Upper lobe of left lung (tissue), 6 donors: Measurements from ENCODE around the gene FBLN1. TPM values are rescaled to one million over a fixed set of nuclear protein-coding genes. Genes with fewer than 3 reads are reported as not detected.

Experiments used
- ATAC-seq, 2 donors: fragments of 200-7000 bp; cut with Tn5 transposase; one replicate each; pipeline ENCODE4 v1.9.1; 2022; ENCODE audit warnings: mild to moderate bottlenecking in 2 of 2, moderate library complexity in 2 of 2; ENCODE audit not compliant: low FRiP score in 2 of 2
- DNase-seq, 2 donors: peaks; one replicate each; pipeline ENCODE4 v3.0.0-alpha.2; 2019 to 2020
- H3K27ac ChIP-seq, 4 donors: fragments of 200-600 bp; sonication (generic); one replicate each; pipeline ENCODE4 v1.5.1; 2016 to 2019
- H3K27me3 ChIP-seq, 4 donors: fragments of 200-600 bp; sonication (generic); one replicate each; pipeline ENCODE4 v1.5.1; 2017 to 2019
- H3K36me3 ChIP-seq, 4 donors: fragments of 200-600 bp; sonication (generic); one replicate each; pipeline ENCODE4 v1.5.1; 2016 to 2019
- H3K4me1 ChIP-seq, 4 donors: fragments of 200-600 bp; sonication (generic); one replicate each; pipeline ENCODE4 v1.5.1; 2018 to 2019
- H3K4me3 ChIP-seq, 4 donors: fragments of 200-600 bp; sonication (generic); one replicate each; pipeline ENCODE4 v1.5.1; 2017 to 2019; ENCODE audit warnings: mild to moderate bottlenecking in 2 of 4, moderate library complexity in 1 of 4
- H3K9me3 ChIP-seq, 4 donors: fragments of 200-600 bp; sonication (generic); one replicate each; pipeline ENCODE4 v1.5.1; 2018 to 2019
- EP300 ChIP-seq, 4 donors: sonication (generic); formaldehyde crosslinking; IDR thresholded peaks; one replicate each; pipeline ENCODE4 v1.5.1; 2017; ENCODE audit warnings: antibody characterized with exemption in 4 of 4, control low read depth in 2 of 4
- POLR2A ChIP-seq, 4 donors: fragments of 450-650 bp; IDR thresholded peaks; one replicate each; pipeline ENCODE4 v1.5.1; 2016 to 2017; ENCODE audit warnings: antibody characterized with exemption in 4 of 4, mild to moderate bottlenecking in 2 of 4
- POLR2AphosphoS5 ChIP-seq, 2 donors: sonication (generic); formaldehyde crosslinking; IDR thresholded peaks; one replicate each; pipeline ENCODE4 v1.5.1; 2017; ENCODE audit warnings: antibody characterized with exemption in 2 of 2
- WGBS, 2 donors: methylation state at CpG; one replicate each; pipeline ENCODE4 v1.1.5; 2017 to 2018; 5-methylcytosine and 5-hydroxymethylcytosine counted together
- total RNA-seq, 6 donors: library from RNA; depleted of rRNA in 4 of 6; stranded (reverse); fragments of >200 nt in 4 of 6; gene quantifications; one replicate each; pipeline versions ENCODE4 v1.1.0 to v1.2.1, GENCODE V29; 2016 to 2021
- TF ChIP-seq, protein P1 (sequence below), 6 experiments: fragments of 450-650 bp in 4 of 6; fragments of 200-600 bp in 2 of 6; sonication (generic) in 2 of 6; IDR thresholded peaks; one replicate each; pipeline ENCODE4 v1.5.1; 2016 to 2019; ENCODE audit warnings: antibody characterized with exemption in 6 of 6
- donor health status: DM: no; HTN: no; CAD: no; lungs with moderate emphysema.
- donor health status: DM: no; HTN: yes; CAD: no; lungs with severe emphysema.

FBLN1 gene
- total RNA-seq, 6 donors from 2014 or later: 63.9 to 523 (median 207) TPM

- peak in 1 of 2 donors; percentile 71 for DNase-seq
- no peak for TF ChIP-seq POLR2A (IDR thresholded peaks at IDR 0.05)
- TF ChIP-seq, protein P1, sequence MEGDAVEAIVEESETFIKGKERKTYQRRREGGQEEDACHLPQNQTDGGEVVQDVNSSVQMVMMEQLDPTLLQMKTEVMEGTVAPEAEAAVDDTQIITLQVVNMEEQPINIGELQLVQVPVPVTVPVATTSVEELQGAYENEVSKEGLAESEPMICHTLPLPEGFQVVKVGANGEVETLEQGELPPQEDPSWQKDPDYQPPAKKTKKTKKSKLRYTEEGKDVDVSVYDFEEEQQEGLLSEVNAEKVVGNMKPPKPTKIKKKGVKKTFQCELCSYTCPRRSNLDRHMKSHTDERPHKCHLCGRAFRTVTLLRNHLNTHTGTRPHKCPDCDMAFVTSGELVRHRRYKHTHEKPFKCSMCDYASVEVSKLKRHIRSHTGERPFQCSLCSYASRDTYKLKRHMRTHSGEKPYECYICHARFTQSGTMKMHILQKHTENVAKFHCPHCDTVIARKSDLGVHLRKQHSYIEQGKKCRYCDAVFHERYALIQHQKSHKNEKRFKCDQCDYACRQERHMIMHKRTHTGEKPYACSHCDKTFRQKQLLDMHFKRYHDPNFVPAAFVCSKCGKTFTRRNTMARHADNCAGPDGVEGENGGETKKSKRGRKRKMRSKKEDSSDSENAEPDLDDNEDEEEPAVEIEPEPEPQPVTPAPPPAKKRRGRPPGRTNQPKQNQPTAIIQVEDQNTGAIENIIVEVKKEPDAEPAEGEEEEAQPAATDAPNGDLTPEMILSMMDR (IDR thresholded peaks at IDR 0.05): no peak
- TF ChIP-seq POLR2AphosphoS5 (IDR thresholded peaks at IDR 0.05): no peak
- no peak for TF ChIP-seq EP300 (IDR thresholded peaks at IDR 0.05)
- peaks cover 0 to 17% (median 4%) of the 10 kb centered on the region in 4 donors for H3K4me1 ChIP-seq
- H3K4me3 ChIP-seq: no peak overlapping the region
- 48 to 62% methylated on average over 22 of the region's 22 CpGs for WGBS, 2 donors
- no peak overlapping the region for H3K27ac ChIP-seq
- H3K36me3 ChIP-seq: no peaks in the 10 kb centered on the region
- ATAC-seq: peak in 1 of 2 donors; percentile 47
- no peaks in the 10 kb centered on the region for H3K27me3 ChIP-seq
- H3K9me3 ChIP-seq: no peaks in the 10 kb centered on the region
Measured at GRCh38 chr22:45626198-45626651, 123.5 kb downstream of the FBLN1 start.

- Histone ChIP-seq H3K4me1 (peaks cover 0 to 17% (median 4%) of the 10 kb centered on the region in 4 donors), H3K27me3 (no peaks in the 10 kb centered on the region), H3K36me3 (no peaks in the 10 kb centered on the region), H3K9me3 (no peaks in the 10 kb centered on the region), H3K4me3 (no peak overlapping the region), H3K27ac (no peak overlapping the region)
- 86 to 91% methylated on average over 22 of the region's 22 CpGs for WGBS, 2 donors
- no peak for TF ChIP-seq POLR2A (IDR thresholded peaks at IDR 0.05)
- TF ChIP-seq POLR2AphosphoS5 (IDR thresholded peaks at IDR 0.05): no peak
- no peak for TF ChIP-seq EP300 (IDR thresholded peaks at IDR 0.05)
- TF ChIP-seq, protein P1 (IDR thresholded peaks at IDR 0.05): no peak
- ATAC-seq (no peak), DNase-seq (no peak)
Measured at GRCh38 chr22:45627489-45628233, 125.0 kb downstream of the FBLN1 start.

- DNase-seq (peak in 1 of 2 donors; percentile 32), ATAC-seq (no peak)
- no peak for TF ChIP-seq POLR2A (IDR thresholded peaks at IDR 0.05)
- TF ChIP-seq, protein P1 (IDR thresholded peaks at IDR 0.05): no peak
- TF ChIP-seq EP300 (IDR thresholded peaks at IDR 0.05): no peak
- TF ChIP-seq POLR2AphosphoS5 (IDR thresholded peaks at IDR 0.05): no peak
- Histone ChIP-seq H3K4me3 (no peak overlapping the region), H3K9me3 (no peaks in the 10 kb centered on the region), H3K36me3 (no peaks in the 10 kb centered on the region), H3K27ac (no peak overlapping the region), H3K27me3 (no peaks in the 10 kb centered on the region), H3K4me1 (peaks cover 0 to 17% (median 4%) of the 10 kb centered on the region in 4 donors)
- WGBS, 2 donors: 58 to 59% methylated on average over 5 of the region's 5 CpGs
Measured at GRCh38 chr22:45628515-45628914, 125.8 kb downstream of the FBLN1 start.

GRCh38 chr22:45629469-45630089 lies 126.9 kb downstream of the FBLN1 start:
- 49 to 64% methylated on average over 12 to 13 of the region's 15 CpGs for WGBS, 2 donors
- ATAC-seq: no peak

More at GRCh38 chr22:45629469-45630089, 126.9 kb downstream of the FBLN1 start:
- Histone ChIP-seq H3K36me3 (no peaks in the 10 kb centered on the region), H3K27ac (no peak overlapping the region), H3K4me3 (no peak overlapping the region), H3K9me3 (no peaks in the 10 kb centered on the region), H3K4me1 (peaks cover 0 to 13% (median 0%) of the 10 kb centered on the region in 4 donors), H3K27me3 (peaks cover 0 to 2% (median 0%) of the 10 kb centered on the region in 4 donors)
- DNase-seq: no peak
- TF ChIP-seq, protein P1 (IDR thresholded peaks at IDR 0.05): no peak
- no peak for TF ChIP-seq POLR2A (IDR thresholded peaks at IDR 0.05)
- no peak for TF ChIP-seq POLR2AphosphoS5 (IDR thresholded peaks at IDR 0.05)
- TF ChIP-seq EP300 (IDR thresholded peaks at IDR 0.05): no peak
